H54 (cell line): Measurements from ENCODE around the gene LNPEP.

Experiments used
- DNase-seq: peaks from one replicate; pipeline ENCODE4 v3.0.0; 2011; ENCODE audit warnings: low spot score, mixed read lengths; ENCODE audit not compliant: insufficient read length
- FAIRE-seq: peaks from 3 replicates; lab custom pipeline; 2011; peaks lifted over from hg19 to GRCh38; lab: Jason Lieb, UNC
- POLR2A ChIP-seq: IDR thresholded peaks from 2 replicates; pipeline ENCODE4 v1.6.1; 2011; ENCODE audit warnings: low read depth, mild to moderate bottlenecking, low read length

LNPEP gene

GRCh38 chr5:96935559-96936430, at the start of gene LNPEP:
LNPEP (plus strand) TSS chr5:96936080; CDS start chr5:96936156, 76 bp downstream.
- peak; percentile 73 for FAIRE-seq
- peak; percentile 74 for TF ChIP-seq POLR2A
- peak; percentile 85 for DNase-seq

GRCh38 chr5:96893342-96893741, 42.5 kb upstream of the LNPEP start:
- DNase-seq (peak; percentile 25), FAIRE-seq (peak; percentile 99)
- TF ChIP-seq POLR2A = no peak

- no peak for TF ChIP-seq POLR2A
- DNase-seq (no peak), FAIRE-seq (no peak)
These were observed 39.6 kb upstream of the LNPEP start for GRCh38 chr5:96896276-96896675.

GRCh38 chr5:96896806-96897205, 39.1 kb upstream of the LNPEP start:
- FAIRE-seq (no peak), DNase-seq (no peak)
- no peak for TF ChIP-seq POLR2A

- DNase-seq (no peak), FAIRE-seq (no peak)
- no peak for TF ChIP-seq POLR2A
These were observed 34.5 kb upstream of the LNPEP start for GRCh38 chr5:96901384-96901783.

GRCh38 chr5:96901841-96902240, 34.0 kb upstream of the LNPEP start:
- DNase-seq (no peak), FAIRE-seq (no peak)
- no peak for TF ChIP-seq POLR2A

GRCh38 chr5:96902876-96903275, 33.0 kb upstream of the LNPEP start:
- TF ChIP-seq POLR2A = no peak
- FAIRE-seq = no peak
- no peak for DNase-seq

- no peak for DNase-seq
- FAIRE-seq = peak; percentile 79
- TF ChIP-seq POLR2A = no peak
These were observed 32.6 kb upstream of the LNPEP start for GRCh38 chr5:96903300-96903699.

GRCh38 chr5:96904054-96904931, 31.6 kb upstream of the LNPEP start:
- FAIRE-seq (peak; percentile 6), DNase-seq (no peak)
- no peak for TF ChIP-seq POLR2A

- FAIRE-seq (no peak), DNase-seq (no peak)
- TF ChIP-seq POLR2A = no peak
These were observed 30.0 kb upstream of the LNPEP start for GRCh38 chr5:96905864-96906263.

GRCh38 chr5:96909003-96909402, 26.9 kb upstream of the LNPEP start:
- FAIRE-seq (peak; percentile 45), DNase-seq (no peak)
- TF ChIP-seq POLR2A = no peak

GRCh38 chr5:96909435-96909834, 26.4 kb upstream of the LNPEP start:
- TF ChIP-seq POLR2A = no peak
- DNase-seq = no peak
- FAIRE-seq = no peak

GRCh38 chr5:96911139-96911538, 24.7 kb upstream of the LNPEP start:
- DNase-seq (no peak), FAIRE-seq (no peak)
- TF ChIP-seq POLR2A = no peak

GRCh38 chr5:96913233-96913632, 22.6 kb upstream of the LNPEP start:
- DNase-seq (no peak), FAIRE-seq (no peak)
- no peak for TF ChIP-seq POLR2A
